Epithelial cell of prostate (primary cell): ENCODE measurements around the gene COL20A1.
"Not testable (repeated sequence)": the region's sequence is repeated elsewhere in the genome, so short reads cannot be mapped to it uniquely, and the experiment has no call there.

Experiments used
- DNase-seq: peaks from one replicate; pipeline ENCODE4 v3.0.0-alpha.2; 2011; ENCODE audit warnings: low read depth, low spot score
- H3K27ac ChIP-seq: fragments of 450-650 bp; 2 replicates; pipeline ENCODE4 v1.5.1; 2017; ENCODE audit warnings: mild to moderate bottlenecking

Gene COL20A1

GRCh38 chr20:63305933-63306672 lies 13.1 kb downstream of the COL20A1 start:
- not testable (repeated sequence) for DNase-seq, H3K27ac ChIP-seq

GRCh38 chr20:63306673-63307537 lies 13.9 kb downstream of the COL20A1 start:
- DNase-seq = no peak
- H3K27ac ChIP-seq = no peak overlapping the region

GRCh38 chr20:63307538-63308217 lies 14.7 kb downstream of the COL20A1 start:
- no peak overlapping the region for H3K27ac ChIP-seq
- DNase-seq = no peak

GRCh38 chr20:63308218-63308911 lies 15.4 kb downstream of the COL20A1 start:
- no peak overlapping the region for H3K27ac ChIP-seq
- no peak for DNase-seq

GRCh38 chr20:63309261-63310071 lies 16.5 kb downstream of the COL20A1 start:
- no peak overlapping the region for H3K27ac ChIP-seq
- DNase-seq = no peak

GRCh38 chr20:63310265-63310991 lies 17.4 kb downstream of the COL20A1 start:
- no peak for DNase-seq

GRCh38 chr20:63311186-63311832 lies 18.3 kb downstream of the COL20A1 start:
- H3K27ac ChIP-seq = no peak overlapping the region
- DNase-seq = no peak

More at GRCh38 chr20:63310265-63310991, 17.4 kb downstream of the COL20A1 start:
- no peak overlapping the region for H3K27ac ChIP-seq

GRCh38 chr20:63311833-63312243 lies 18.9 kb downstream of the COL20A1 start:
- DNase-seq = no peak
- no peak overlapping the region for H3K27ac ChIP-seq

- no peak for DNase-seq
- H3K27ac ChIP-seq = no peak overlapping the region
Measured at GRCh38 chr20:63312273-63312672, 19.3 kb downstream of the COL20A1 start.

- no peak overlapping the region for H3K27ac ChIP-seq
- DNase-seq = no peak
Measured at GRCh38 chr20:63312690-63313348, 19.8 kb downstream of the COL20A1 start.

- no peak for DNase-seq
- H3K27ac ChIP-seq = no peak overlapping the region
Measured at GRCh38 chr20:63313349-63314014, 20.5 kb downstream of the COL20A1 start.

- DNase-seq = no peak
- H3K27ac ChIP-seq = no peak overlapping the region
Measured at GRCh38 chr20:63314015-63314471, 21.1 kb downstream of the COL20A1 start.

- H3K27ac ChIP-seq = no peak overlapping the region
- no peak for DNase-seq
Measured at GRCh38 chr20:63314566-63315239, 21.7 kb downstream of the COL20A1 start.

GRCh38 chr20:63315240-63315689 lies 22.3 kb downstream of the COL20A1 start:
- no peak overlapping the region for H3K27ac ChIP-seq
- no peak for DNase-seq

GRCh38 chr20:63315731-63316491 lies 22.9 kb downstream of the COL20A1 start:
- DNase-seq = no peak
- H3K27ac ChIP-seq = no peak overlapping the region

GRCh38 chr20:63316502-63316921 lies 23.5 kb downstream of the COL20A1 start:
- DNase-seq = no peak
- H3K27ac ChIP-seq = no peak overlapping the region
